Ishikawa (cell line): Measurements from ENCODE around the gene TMEM252.

ENCODE experiments used
- CEBPB ChIP-seq: IDR thresholded peaks from 2 replicates; pipeline ENCODE4 v1.6.1; 2012
- CREB1 ChIP-seq: IDR thresholded peaks from 2 replicates; pipeline ENCODE4 v1.6.1; 2012; ENCODE audit warnings: low read depth
- EGR1 ChIP-seq: IDR thresholded peaks from 2 replicates; pipeline ENCODE4 v1.6.1; 2012
- EP300 ChIP-seq: IDR thresholded peaks from 2 replicates; pipeline ENCODE4 v1.6.1; 2012; ENCODE audit warnings: borderline replicate concordance
- FOXM1 ChIP-seq: IDR thresholded peaks from 2 replicates; pipeline ENCODE4 v1.6.1; 2012; ENCODE audit warnings: low read depth, borderline replicate concordance
- MAX ChIP-seq: IDR thresholded peaks from 2 replicates; pipeline ENCODE4 v1.6.1; 2012
- NFIC ChIP-seq: IDR thresholded peaks from 2 replicates; pipeline ENCODE4 v1.6.1; 2012
- RAD21 ChIP-seq: IDR thresholded peaks from 2 replicates; pipeline ENCODE4 v1.6.1; 2012; ENCODE audit warnings: low read depth
- TAF1 ChIP-seq: IDR thresholded peaks from 2 replicates; pipeline ENCODE4 v1.6.1; 2012; ENCODE audit warnings: low read depth, mild to moderate bottlenecking
- TCF12 ChIP-seq: IDR thresholded peaks from 2 replicates; pipeline ENCODE4 v1.6.1; 2012; ENCODE audit warnings: low read depth
- TEAD4 ChIP-seq: IDR thresholded peaks from 2 replicates; pipeline ENCODE4 v1.6.1; 2012
- YY1 ChIP-seq: IDR thresholded peaks from 2 replicates; pipeline ENCODE4 v1.6.1; 2012; ENCODE audit warnings: low read depth
- ZBTB7A ChIP-seq: IDR thresholded peaks from 2 replicates; pipeline ENCODE4 v1.6.1; 2012; ENCODE audit warnings: low read depth
- TF ChIP-seq, protein P1 (sequence below): IDR thresholded peaks from 2 replicates; pipeline ENCODE4 v1.6.1; 2012; ENCODE audit warnings: low read depth, mild to moderate bottlenecking
- TF ChIP-seq, protein P2 (sequence below): IDR thresholded peaks from 2 replicates; pipeline ENCODE4 v1.6.1; 2012

The TMEM252 gene

DNA sequence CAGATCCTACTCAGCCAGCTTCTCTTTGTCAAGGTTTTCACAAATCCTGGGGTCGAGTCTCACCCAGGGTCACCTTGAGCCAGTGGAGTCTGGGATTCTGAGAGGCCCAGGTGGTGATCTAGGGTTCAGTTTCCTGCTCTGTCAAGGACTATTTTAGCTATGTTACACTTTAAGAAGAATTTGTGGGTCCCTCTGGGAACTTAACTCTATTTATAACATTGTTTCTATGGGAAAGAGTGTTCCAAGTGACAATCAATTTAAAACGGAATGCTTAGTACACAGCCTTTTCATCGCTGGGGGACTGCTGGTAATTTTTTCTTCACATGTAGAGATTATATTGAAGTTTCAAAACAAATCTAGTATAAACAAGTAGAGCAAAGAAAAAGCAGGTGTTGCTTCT, 26.9 kb upstream of the TMEM252 start:
- TF ChIP-seq TAF1 (no peak), MAX (no peak), CREB1 (no peak), FOXM1 (no peak), NFIC (no peak), TCF12 (no peak), CEBPB (no peak), RAD21 (no peak), TEAD4 (no peak), YY1 (no peak), EP300 (no peak), ZBTB7A (no peak)
- TF ChIP-seq, protein P1, sequence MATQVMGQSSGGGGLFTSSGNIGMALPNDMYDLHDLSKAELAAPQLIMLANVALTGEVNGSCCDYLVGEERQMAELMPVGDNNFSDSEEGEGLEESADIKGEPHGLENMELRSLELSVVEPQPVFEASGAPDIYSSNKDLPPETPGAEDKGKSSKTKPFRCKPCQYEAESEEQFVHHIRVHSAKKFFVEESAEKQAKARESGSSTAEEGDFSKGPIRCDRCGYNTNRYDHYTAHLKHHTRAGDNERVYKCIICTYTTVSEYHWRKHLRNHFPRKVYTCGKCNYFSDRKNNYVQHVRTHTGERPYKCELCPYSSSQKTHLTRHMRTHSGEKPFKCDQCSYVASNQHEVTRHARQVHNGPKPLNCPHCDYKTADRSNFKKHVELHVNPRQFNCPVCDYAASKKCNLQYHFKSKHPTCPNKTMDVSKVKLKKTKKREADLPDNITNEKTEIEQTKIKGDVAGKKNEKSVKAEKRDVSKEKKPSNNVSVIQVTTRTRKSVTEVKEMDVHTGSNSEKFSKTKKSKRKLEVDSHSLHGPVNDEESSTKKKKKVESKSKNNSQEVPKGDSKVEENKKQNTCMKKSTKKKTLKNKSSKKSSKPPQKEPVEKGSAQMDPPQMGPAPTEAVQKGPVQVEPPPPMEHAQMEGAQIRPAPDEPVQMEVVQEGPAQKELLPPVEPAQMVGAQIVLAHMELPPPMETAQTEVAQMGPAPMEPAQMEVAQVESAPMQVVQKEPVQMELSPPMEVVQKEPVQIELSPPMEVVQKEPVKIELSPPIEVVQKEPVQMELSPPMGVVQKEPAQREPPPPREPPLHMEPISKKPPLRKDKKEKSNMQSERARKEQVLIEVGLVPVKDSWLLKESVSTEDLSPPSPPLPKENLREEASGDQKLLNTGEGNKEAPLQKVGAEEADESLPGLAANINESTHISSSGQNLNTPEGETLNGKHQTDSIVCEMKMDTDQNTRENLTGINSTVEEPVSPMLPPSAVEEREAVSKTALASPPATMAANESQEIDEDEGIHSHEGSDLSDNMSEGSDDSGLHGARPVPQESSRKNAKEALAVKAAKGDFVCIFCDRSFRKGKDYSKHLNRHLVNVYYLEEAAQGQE = no peak
- TF ChIP-seq, protein P2, sequence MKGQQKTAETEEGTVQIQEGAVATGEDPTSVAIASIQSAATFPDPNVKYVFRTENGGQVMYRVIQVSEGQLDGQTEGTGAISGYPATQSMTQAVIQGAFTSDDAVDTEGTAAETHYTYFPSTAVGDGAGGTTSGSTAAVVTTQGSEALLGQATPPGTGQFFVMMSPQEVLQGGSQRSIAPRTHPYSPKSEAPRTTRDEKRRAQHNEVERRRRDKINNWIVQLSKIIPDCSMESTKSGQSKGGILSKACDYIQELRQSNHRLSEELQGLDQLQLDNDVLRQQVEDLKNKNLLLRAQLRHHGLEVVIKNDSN = no peak

DNA sequence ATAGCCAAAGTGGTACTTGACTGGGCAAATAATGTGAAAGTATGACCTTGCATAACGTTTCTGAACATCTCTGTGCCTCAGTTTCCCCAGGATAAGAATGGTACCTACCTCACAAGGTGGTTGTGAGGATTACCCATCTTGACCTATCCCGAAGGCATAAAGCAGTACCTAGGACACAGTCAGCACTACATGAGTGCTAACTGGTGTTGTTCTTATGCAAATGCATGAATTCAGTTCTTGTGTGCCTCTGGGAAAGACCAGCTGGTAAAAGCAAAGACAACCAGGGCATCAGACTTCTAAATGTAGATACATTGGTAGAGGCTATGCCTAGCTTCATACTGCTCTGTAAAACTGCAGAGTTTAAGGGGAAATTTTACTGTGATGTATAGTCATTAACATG, 21.8 kb upstream of the TMEM252 start:
- TF ChIP-seq TCF12 = no peak
- no peak for TF ChIP-seq MAX
- no peak for TF ChIP-seq FOXM1
- TF ChIP-seq RAD21 = no peak
- TF ChIP-seq EGR1 = no peak
- TF ChIP-seq, protein P1 = no peak
- TF ChIP-seq TEAD4 = no peak
- no peak for TF ChIP-seq ZBTB7A
- no peak for TF ChIP-seq EP300
- no peak for TF ChIP-seq CREB1
- TF ChIP-seq YY1 = no peak
- no peak for TF ChIP-seq NFIC
- no peak for TF ChIP-seq TAF1
- TF ChIP-seq CEBPB = no peak
- TF ChIP-seq, protein P2 = no peak

- TF ChIP-seq MAX = no peak
- TF ChIP-seq, protein P1 = no peak
- TF ChIP-seq EP300 = no peak
- no peak for TF ChIP-seq YY1
- TF ChIP-seq TCF12 = no peak
- TF ChIP-seq EGR1 = no peak
- TF ChIP-seq FOXM1 = no peak
- TF ChIP-seq CEBPB = no peak
- TF ChIP-seq, protein P2 = no peak
- TF ChIP-seq TAF1 = no peak
- no peak for TF ChIP-seq TEAD4
- no peak for TF ChIP-seq RAD21
- TF ChIP-seq NFIC = no peak
Observed at GRCh38 chr9:68560071-68560844, 19.6 kb upstream of the TMEM252 start.
